RWPE2 (cell line): ENCODE results near the gene NIM1K.

Experiments
- ATAC-seq: fragments of 200-7000 bp; cut with Tn5 transposase; 3 replicates; pipeline ENCODE4 v1.9.1; 2021; ENCODE audit warnings: low read depth
- DNase-seq: peaks from one replicate; pipeline ENCODE4 v3.0.0-alpha.2; 2020; ENCODE audit warnings: low spot score
- H3K27ac ChIP-seq: fragments of 450-650 bp; 2 replicates; pipeline ENCODE4 v1.5.1; 2017; ENCODE audit warnings: mild to moderate bottlenecking; ENCODE audit not compliant: poor library complexity, severe bottlenecking
- H3K27me3 ChIP-seq: fragments of 250-450 bp; sonication (Bioruptor Pico); 2 replicates; pipeline ENCODE4 v1.5.1; 2021; ENCODE audit warnings: mild to moderate bottlenecking, moderate library complexity; ENCODE audit not compliant: insufficient read depth, poor library complexity, severe bottlenecking
- H3K36me3 ChIP-seq: fragments of 250-450 bp; sonication (Bioruptor Pico); 2 replicates; pipeline ENCODE4 v1.5.1; 2020; ENCODE audit warnings: low read depth, mild to moderate bottlenecking, moderate library complexity
- H3K4me1 ChIP-seq: fragments of 250-450 bp; sonication (Bioruptor Pico); 2 replicates; pipeline ENCODE4 v1.5.1; 2021; ENCODE audit warnings: mild to moderate bottlenecking, moderate library complexity; ENCODE audit not compliant: insufficient read depth, poor library complexity, severe bottlenecking
- H3K4me3 ChIP-seq: fragments of 250-450 bp; sonication (Bioruptor Pico); 2 replicates; pipeline ENCODE4 v1.5.1; 2021; ENCODE audit warnings: mild to moderate bottlenecking, moderate library complexity; ENCODE audit not compliant: severe bottlenecking
- H3K9me3 ChIP-seq: fragments of 250-450 bp; sonication (Bioruptor Pico); 2 replicates; pipeline ENCODE4 v1.5.1; 2021; ENCODE audit warnings: mild to moderate bottlenecking, moderate library complexity; ENCODE audit not compliant: severe bottlenecking
- CTCF ChIP-seq: fragments of 450-650 bp; IDR thresholded peaks from one replicate; pipeline ENCODE4 v1.5.1; 2017; ENCODE audit warnings: mild to moderate bottlenecking, moderate library complexity; ENCODE audit not compliant: poor library complexity, severe bottlenecking

Gene NIM1K

GRCh38 chr5:43298443-43298842 is 106.4 kb downstream of the NIM1K start:
- no peak for TF ChIP-seq CTCF
- ATAC-seq = no peak
- no peak overlapping the region for H3K27ac ChIP-seq
- no peaks in the 10 kb centered on the region for H3K9me3 ChIP-seq
- H3K4me3 ChIP-seq = no peak overlapping the region
- no peak for DNase-seq
- peaks cover 16% of the 10 kb centered on the region for H3K4me1 ChIP-seq
- no peaks in the 10 kb centered on the region for H3K27me3 ChIP-seq
- H3K36me3 ChIP-seq = peaks cover 100% of the 10 kb centered on the region

GRCh38 chr5:43300112-43300511 is 108.1 kb downstream of the NIM1K start:
- no peak for DNase-seq
- no peaks in the 10 kb centered on the region for H3K9me3 ChIP-seq
- H3K27me3 ChIP-seq = no peaks in the 10 kb centered on the region
- ATAC-seq = no peak
- peaks cover 100% of the 10 kb centered on the region for H3K36me3 ChIP-seq
- TF ChIP-seq CTCF = no peak
- no peak overlapping the region for H3K4me3 ChIP-seq
- H3K4me1 ChIP-seq = peaks cover 30% of the 10 kb centered on the region
- H3K27ac ChIP-seq = no peak overlapping the region

- Histone ChIP-seq H3K9me3 (no peaks in the 10 kb centered on the region), H3K4me1 (peaks cover 41% of the 10 kb centered on the region), H3K4me3 (no peak overlapping the region), H3K27me3 (no peaks in the 10 kb centered on the region), H3K36me3 (peaks cover 100% of the 10 kb centered on the region), H3K27ac (peak overlapping the region; percentile 3)
- no peak for DNase-seq
- no peak for ATAC-seq
- no peak for TF ChIP-seq CTCF
Observed at GRCh38 chr5:43301653-43302091, 109.6 kb downstream of the NIM1K start.

- ATAC-seq (no peak), DNase-seq (no peak)
- Histone ChIP-seq H3K27me3 (no peaks in the 10 kb centered on the region), H3K27ac (peak overlapping the region; percentile 3), H3K9me3 (no peaks in the 10 kb centered on the region), H3K4me1 (peaks cover 47% of the 10 kb centered on the region), H3K4me3 (no peak overlapping the region), H3K36me3 (peaks cover 100% of the 10 kb centered on the region)
- TF ChIP-seq CTCF = no peak
Observed at GRCh38 chr5:43302481-43302880, 110.5 kb downstream of the NIM1K start.

GRCh38 chr5:43303242-43303641 is 111.2 kb downstream of the NIM1K start:
- TF ChIP-seq CTCF = no peak
- Histone ChIP-seq H3K27ac (peak overlapping the region; percentile 1), H3K27me3 (no peaks in the 10 kb centered on the region), H3K4me3 (no peak overlapping the region), H3K36me3 (peaks cover 100% of the 10 kb centered on the region), H3K9me3 (no peaks in the 10 kb centered on the region), H3K4me1 (peaks cover 54% of the 10 kb centered on the region)
- 0 out of 3 replicates have a peak, but pooled peaks have one; percentile 3 for ATAC-seq
- no peak for DNase-seq
